PFSK-1 (cell line): Measurements from ENCODE around the gene ZNF830.

ENCODE experiments used
- POLR2AphosphoS5 ChIP-seq: IDR thresholded peaks from 2 replicates; pipeline ENCODE4 v1.6.1; 2012; ENCODE audit warnings: low read depth, mild to moderate bottlenecking, control low read depth, low read length, moderate library complexity
- REST ChIP-seq, 2 experiments: IDR thresholded peaks; 2 replicates each; pipeline versions ENCODE4 v1.6.1 to v1.8.0; 2011 to 2012; ENCODE audit warnings: low read depth in 2 of 2, low read length in 2 of 2, control low read depth in 1 of 2, inconsistent platforms in 1 of 2, mild to moderate bottlenecking in 1 of 2, moderate library complexity in 1 of 2; ENCODE audit not compliant: insufficient read depth in 1 of 2
- TAF1 ChIP-seq: IDR thresholded peaks from 2 replicates; pipeline ENCODE4 v1.6.1; 2012; ENCODE audit warnings: low read length, control low read depth, borderline replicate concordance; ENCODE audit not compliant: insufficient read depth

GRCh38 chr17:34913001-34913400, 48.3 kb upstream of the ZNF830 start:
- TF ChIP-seq POLR2AphosphoS5 = no peak
- TF ChIP-seq REST (IDR thresholded peaks at IDR 0.05; ENCODE audit: insufficient read depth in 1 of 2, low read depth in 2 of 2, low read length in 2 of 2) = no peak
- no peak for TF ChIP-seq TAF1
